ENCODE measurements around the gene LRRTM4.

The LRRTM4 gene

DNA sequence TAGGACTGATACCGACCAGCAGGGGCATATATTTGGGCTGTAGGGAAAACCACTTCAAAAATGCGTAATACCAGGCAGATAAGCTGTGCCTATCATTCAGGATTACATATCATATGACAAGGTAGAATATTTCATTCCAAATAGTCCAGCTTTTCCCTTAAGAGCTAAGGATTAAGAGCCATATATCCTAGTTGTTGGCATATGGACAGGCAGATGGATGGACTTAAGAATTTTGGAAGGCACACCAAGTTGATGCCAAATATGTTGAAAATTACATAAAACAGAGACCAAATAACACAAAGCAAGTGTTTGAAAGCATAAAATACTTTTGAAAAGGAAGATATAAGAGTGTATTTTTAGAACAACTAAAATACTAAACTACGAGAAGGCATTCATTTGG lies 52.1 kb downstream of the LRRTM4 start:
- no peak for DNase-seq (ENCODE audit: low spot score)

DNA sequence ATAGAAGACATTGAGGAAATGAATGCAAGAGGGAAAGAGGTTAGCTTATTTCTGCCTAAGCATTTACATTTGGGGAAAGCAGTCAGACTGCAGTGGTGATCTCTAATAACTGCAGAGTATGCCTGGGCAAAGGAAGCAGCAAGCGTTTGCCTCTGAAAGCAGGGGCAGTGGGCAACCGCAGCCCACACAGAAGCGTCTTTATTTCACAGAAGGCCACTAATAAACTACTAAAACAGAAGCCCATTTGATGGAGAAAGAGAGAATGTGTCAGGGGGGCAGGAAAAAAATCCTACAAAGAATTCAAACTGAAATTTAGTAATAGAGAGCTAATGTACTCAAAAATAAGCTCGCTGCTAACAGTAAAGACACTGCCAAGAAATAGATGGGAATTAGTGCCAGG lies 53.1 kb downstream of the LRRTM4 start:
- no peak for DNase-seq (ENCODE audit: low spot score)

- DNase-seq (ENCODE audit: low spot score): no peak
Observed at GRCh38 chr2:77459840-77460239, 62.3 kb downstream of the LRRTM4 start.

DNA sequence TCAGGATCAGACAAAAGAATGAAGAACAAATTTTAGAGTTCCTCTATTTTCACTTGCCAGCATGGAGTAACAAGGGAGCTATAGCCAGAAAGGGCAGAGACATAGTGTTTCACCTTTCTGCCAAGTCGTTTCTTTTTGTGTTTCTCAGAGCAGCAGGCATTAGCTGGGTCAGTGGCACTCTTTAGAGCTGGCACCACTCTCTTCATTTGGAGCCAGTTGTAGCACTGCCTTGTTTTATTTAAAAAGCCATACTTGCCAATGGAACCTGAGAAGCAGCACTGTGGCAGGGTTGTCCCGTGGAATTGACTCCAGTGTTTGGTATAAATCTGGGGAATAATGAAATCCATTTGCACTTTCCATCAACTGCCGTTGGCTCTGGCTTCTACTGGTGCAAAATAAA lies 64.0 kb downstream of the LRRTM4 start:
- no peak for DNase-seq (ENCODE audit: low spot score)

DNA sequence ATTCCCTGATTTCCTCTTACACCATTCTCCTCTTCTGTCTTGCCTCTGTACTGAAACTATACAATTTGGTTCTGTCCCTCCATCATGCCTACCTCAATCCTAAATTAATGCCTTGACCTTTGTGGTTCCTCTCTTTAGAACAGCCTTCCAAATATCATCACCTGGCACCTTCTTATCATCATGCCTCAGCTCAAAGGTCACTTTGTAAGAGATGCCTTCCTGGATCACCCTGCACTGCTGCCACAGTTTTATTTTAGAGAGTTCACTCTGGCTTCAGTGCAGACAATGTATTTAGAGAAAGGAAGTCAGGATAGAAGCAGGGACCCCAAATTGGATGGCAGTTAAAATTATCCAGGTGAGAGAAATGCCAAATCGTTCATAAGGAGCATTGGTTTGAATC lies 64.5 kb downstream of the LRRTM4 start:
- no peak for DNase-seq (ENCODE audit: low spot score)

DNA sequence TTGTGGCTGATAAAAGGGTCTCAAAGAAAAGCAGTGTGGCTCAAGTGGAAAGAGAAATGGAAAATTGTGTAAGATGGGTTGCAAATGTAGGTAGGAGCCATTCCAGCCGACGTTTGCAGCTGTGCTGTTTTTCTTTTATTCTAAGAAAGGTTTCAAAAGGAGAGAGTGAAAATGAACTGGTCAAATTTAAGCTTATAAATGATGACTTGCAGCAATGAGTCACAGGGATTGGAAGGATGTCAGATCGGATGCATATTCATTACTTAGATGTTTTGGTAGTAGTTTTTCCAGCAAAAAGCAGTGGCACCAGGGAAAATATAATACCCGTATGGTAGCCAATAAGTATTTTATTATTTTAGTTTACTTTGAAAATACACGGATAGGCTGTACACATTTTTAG lies 79.1 kb downstream of the LRRTM4 start:
- no peak for DNase-seq (ENCODE audit: low spot score)

DNA sequence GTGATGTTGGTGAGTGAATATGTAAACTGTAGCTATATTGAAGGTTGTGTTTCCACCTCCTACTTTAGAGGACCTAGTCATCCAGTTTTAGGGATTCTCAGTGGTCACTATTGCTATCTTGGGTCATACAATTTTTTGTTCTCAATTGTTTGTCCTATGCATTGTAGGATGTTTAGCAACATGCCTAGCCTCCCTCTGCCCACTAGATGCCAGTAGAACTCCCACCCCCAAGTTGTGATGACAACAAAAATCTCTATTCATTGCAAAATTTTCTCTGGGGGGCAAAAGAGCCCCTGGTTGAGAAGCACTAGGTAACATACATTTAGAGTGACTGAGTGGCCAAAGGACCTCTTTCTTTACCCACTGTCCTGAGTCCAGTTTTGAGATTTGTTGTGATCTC lies 87.3 kb downstream of the LRRTM4 start:
- DNase-seq (ENCODE audit: low spot score): no peak

- no peak for DNase-seq (ENCODE audit: low spot score)
Observed at GRCh38 chr2:77428946-77429345, 93.2 kb downstream of the LRRTM4 start.

DNA sequence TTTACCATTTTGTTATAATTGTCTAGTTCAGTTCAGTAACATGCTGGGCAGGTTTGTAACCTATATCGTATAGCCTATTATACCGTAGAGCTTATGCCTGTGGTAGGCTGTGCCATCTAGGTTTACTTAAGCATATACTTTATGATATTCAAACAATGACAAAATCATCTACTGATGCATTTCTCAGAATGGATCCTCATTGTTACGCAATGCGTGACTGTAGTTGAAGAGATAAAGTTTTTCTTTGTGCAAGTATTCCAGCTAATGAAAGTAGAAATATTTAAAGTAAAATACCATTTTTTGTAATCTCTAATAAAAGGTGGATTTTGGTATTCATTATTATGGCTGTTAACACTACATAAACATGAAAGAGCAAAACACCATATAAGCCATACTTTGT lies 100.2 kb downstream of the LRRTM4 start:
- DNase-seq (ENCODE audit: low spot score): no peak

DNA sequence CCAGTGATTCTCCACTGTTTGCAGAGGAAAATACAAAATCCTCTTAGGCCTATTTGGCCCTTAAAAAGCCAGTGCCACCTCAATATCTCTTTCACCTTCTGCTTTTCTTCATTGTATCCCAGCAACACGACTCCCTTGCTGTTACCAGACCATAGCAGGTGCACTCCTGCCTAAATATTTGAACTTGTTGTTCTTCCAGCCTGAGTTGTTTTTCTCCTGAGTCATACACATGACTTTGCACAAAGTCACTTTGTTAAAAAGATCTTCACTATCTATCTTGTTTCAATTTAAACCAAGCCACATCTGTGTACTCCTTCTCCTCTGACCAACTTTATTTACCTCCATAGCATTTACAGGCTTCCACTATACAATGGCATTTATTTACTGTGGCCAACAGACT lies 103.6 kb downstream of the LRRTM4 start:
- no peak for DNase-seq (ENCODE audit: low spot score)

- no peak for DNase-seq (ENCODE audit: low spot score)
Observed at GRCh38 chr2:77404189-77404588, 118.0 kb downstream of the LRRTM4 start.

- DNase-seq (ENCODE audit: low spot score): no peak
Observed at GRCh38 chr2:77398970-77399600, 123.1 kb downstream of the LRRTM4 start.

DNA sequence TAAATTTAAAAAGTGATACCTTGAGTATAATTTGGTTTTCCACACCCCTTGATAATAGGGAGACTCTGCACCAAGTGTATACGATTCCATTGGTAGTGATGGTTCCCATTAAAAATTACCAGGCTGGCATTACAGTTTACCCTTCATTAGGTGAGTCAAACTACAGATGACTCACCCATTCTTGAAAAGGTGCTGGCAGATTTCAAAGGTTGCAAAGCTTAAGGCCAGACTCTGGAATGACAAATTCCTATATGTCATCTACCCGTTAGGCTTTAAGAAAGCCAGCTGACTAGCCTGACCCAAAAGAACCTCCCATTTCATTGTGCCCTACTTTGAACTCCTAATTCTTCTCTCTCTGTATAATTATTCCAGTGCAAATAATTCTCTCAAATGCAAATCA lies 124.4 kb downstream of the LRRTM4 start:
- DNase-seq (ENCODE audit: low spot score): no peak

GRCh38 chr2:77395011-77395410 lies 127.2 kb downstream of the LRRTM4 start:
- DNase-seq (ENCODE audit: low spot score): no peak

DNA sequence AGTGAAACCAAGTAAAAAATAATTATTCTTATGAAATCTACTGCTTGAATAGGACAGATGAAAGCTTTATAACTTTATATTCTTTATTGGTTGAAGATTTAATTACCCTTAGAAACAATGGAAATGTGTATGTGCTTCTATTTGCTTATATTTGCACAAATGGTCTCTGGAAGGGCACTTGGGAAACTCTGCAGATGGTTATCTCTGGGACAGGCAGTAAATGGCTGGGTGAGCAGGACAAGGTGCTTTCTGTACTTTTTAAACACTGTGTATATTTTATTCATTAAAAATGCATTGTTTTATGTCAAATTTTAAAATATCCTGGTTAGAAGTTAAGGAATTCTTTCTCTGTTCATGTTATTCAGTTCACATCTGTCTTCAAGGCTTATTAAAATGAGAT lies 131.1 kb downstream of the LRRTM4 start:
- no peak for DNase-seq (ENCODE audit: low spot score)

DNA sequence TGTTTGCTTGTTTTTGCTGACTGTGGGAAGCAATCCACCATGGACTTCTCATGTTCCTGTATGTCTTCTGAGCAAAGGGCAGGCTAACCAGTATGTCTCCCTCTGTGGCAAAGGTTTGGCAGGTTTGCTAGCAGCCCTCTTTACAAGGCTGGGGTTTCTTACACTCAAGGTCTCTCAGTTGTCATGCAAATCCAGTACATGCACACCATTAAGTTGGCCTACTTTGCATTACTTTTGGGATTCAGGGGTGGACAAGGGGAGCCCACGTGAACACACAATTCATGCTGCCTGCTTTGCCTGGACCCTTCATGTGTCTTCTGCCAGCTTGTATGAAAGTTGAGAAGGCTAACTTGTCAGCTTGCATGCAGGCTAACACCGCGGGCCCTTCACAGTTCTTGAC lies 134.9 kb downstream of the LRRTM4 start:
- DNase-seq (ENCODE audit: low spot score): no peak

DNA sequence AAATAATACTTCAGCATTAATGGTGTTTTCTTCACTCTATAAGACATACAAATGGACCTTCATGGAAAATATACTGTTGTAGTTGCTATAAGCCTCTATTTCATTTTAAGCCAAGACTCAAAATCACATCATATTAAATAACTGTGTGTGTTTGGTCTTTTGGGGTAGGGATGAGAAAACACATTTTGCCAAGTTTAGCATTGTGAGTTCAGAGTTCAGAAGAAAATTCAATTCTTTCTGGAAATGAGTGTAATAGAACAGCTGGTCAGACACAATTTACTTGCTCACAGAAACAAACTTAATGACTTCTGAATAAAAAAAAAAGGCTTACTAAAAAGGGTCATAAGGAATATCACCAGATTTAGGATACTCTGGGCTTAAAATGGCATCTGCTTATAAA lies 149.5 kb downstream of the LRRTM4 start:
- DNase-seq (ENCODE audit: low spot score): no peak

DNA sequence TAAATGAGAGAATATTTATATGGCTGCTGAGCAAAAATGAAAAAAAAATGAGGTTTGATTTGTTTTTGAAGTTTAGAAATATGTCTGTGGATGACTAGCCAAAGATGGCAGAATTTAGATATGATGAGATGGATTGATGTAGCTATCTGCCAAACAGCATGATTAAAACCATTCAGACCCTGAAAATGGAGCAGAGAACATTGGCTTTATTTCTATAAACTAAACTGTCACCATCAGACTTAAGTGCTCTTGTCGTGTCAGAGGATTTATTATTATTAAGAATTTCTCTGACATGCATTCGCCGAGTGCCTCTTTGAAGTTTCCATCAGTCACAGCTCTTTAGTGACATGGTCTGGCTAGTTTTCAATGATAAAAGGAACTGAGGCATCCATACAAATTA lies 151.7 kb downstream of the LRRTM4 start:
- no peak for DNase-seq (ENCODE audit: low spot score)

DNA sequence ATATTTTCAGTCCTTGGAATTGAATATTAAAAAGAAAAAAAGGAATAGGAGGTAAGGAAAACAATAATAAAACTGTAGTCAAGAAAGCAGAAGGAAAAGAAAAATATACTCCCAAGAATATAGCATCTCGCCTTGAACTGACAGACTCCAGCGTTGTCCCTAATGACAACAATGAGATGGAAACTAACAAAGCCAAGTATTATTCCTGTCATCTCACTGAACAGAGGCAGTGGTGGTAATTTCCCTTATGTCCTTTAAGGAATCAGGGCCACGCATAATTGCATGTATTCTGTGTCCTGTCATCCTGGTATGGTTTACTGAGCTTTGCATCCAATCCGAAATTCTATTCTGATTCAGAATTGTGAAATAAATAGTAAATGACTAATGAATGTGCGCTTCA lies 158.9 kb downstream of the LRRTM4 start:
- DNase-seq (ENCODE audit: low spot score): no peak

DNA sequence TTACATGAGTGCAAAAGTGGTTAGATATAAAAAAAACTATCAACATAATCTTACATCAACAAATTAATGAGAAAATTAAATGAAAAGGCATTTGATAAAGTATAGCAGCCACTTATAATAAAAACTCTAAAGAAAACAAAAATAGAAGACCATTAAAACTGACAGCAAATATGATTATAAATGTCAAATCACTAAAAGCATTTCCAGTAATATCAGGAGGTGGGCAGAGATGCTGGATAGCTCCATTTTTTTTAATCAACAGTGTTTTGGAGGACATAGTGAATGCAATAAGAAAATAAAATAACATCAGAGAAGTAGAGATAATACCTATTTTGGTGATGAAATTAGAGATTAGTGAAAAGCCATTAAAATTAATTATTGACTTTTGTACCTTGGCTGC lies 173.4 kb downstream of the LRRTM4 start:
- DNase-seq (ENCODE audit: low spot score): no peak

GRCh38 chr2:77336013-77336412 lies 186.2 kb downstream of the LRRTM4 start:
- DNase-seq (ENCODE audit: low spot score): no peak

DNA sequence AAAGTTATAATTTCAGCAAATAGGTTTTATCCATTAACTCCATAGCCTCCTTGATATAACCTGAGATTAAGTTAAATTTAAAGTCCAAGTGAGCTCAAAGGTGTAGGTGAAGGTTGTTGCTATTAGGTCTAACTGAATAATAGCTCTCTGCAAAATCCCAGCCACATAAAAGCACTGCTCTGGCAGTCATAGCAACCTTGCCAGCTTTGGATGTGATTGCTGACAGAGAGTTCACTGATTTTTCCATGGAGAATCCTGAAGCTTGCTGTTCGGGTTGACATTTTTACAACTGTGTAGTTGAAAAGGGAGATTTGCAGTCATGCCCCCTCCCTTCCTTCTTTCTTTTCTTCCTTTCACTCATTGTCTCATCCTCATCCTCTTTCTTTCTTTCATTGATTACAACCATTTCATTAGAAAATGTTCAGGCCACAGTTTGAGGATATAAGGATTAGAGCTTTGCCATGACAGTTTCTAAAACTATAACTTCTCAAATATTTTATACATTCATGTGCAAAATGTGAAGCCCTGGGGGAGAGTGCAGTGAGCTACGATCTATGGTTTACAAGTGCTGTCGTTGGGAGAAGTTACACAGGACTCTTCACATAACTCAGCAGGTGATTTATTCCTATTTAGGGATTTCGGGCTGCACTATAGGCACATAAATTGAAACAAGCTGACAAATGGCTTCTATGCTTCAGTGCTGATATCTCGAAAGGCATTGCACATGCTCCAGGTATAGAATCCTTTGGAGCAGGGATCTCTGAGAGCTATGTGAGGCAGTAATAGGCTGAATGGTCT lies 193.8 kb downstream of the LRRTM4 start:
- DNase-seq (ENCODE audit: low spot score): no peak

DNA sequence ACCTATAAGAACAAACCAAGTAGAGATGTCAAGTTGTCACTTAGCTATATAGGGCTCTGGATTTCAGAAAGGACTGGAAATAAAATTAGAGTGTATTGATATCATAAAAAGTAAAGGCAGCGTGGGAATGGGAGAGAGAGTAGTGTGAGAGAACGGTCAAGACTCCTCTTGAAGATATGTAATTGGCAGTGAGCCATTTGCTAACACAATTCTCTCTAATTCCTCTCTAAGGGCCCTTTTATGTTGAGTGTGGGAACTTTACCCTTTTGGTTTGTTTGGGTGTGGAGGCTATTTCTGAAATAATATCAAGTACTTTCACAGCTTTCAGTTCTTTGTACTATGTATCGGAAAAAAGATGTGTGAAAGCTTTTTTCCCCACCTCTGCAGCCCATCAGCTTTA lies 196.8 kb downstream of the LRRTM4 start:
- no peak for DNase-seq (ENCODE audit: low spot score)

GRCh38 chr2:77322431-77322830 lies 199.7 kb downstream of the LRRTM4 start:
- no peak for DNase-seq (ENCODE audit: low spot score)

Data from activated CD4-positive, alpha-beta T cell treated with anti-CD3 and anti-CD28 coated beads, Interleukin-2, Interleukin-4, amounts not matched to agents 100 ng/mL and 50 ng/mL, durations not matched to agents 16 hours and 8 hours (primary cell).